H1 (cell line): ENCODE data around the gene TRIM14.

Experiments
- CTCF ChIP-seq, 3 experiments: IDR thresholded peaks; 1 replicate in 2 of 3; 2 replicates in 1 of 3; pipeline versions ENCODE4 v1.5.1 to v1.6.1; 2011; ENCODE audit warnings: low read length in 3 of 3, mild to moderate bottlenecking in 3 of 3, inconsistent platforms in 2 of 3, low read depth in 1 of 3, moderate library complexity in 1 of 3; ENCODE audit not compliant: insufficient read depth in 1 of 3; ENCODE audit errors: control extremely low read depth in 1 of 3
- EGR1 ChIP-seq: IDR thresholded peaks from 2 replicates; pipeline ENCODE4 v1.6.1; 2011; ENCODE audit warnings: low read depth, low read length, borderline replicate concordance
- MAX ChIP-seq: IDR thresholded peaks from 2 replicates; pipeline ENCODE4 v1.6.1; 2012; ENCODE audit warnings: inconsistent platforms
- PHF8 ChIP-seq: fragments of 200-600 bp; sonication (generic); conservative IDR thresholded peaks from 2 replicates; pipeline ENCODE4 v1.7.1; 2012; ENCODE audit warnings: low read depth, mild to moderate bottlenecking, inconsistent platforms, low read length, moderate library complexity
- POLR2A ChIP-seq, 2 experiments: IDR thresholded peaks; 1 replicate in 1 of 2; 2 replicates in 1 of 2; pipeline ENCODE4 v1.6.1; 2011; ENCODE audit warnings: low read depth in 2 of 2, low read length in 2 of 2, mild to moderate bottlenecking in 2 of 2; ENCODE audit errors: control extremely low read depth in 1 of 2
- SIN3A ChIP-seq, 2 experiments: IDR thresholded peaks in 1 of 2; conservative IDR thresholded peaks in 1 of 2; 2 replicates each; pipeline ENCODE4 v1.6.1; 2011 to 2012; ENCODE audit warnings: low read length in 2 of 2, improper control_type of control experiment in 1 of 2, low read depth in 1 of 2, mild to moderate bottlenecking in 1 of 2
- TAF1 ChIP-seq: IDR thresholded peaks from 2 replicates; pipeline ENCODE4 v1.6.1; 2011; ENCODE audit warnings: mild to moderate bottlenecking, low read depth, low read length
- YY1 ChIP-seq: IDR thresholded peaks from 2 replicates; pipeline ENCODE4 v1.6.1; 2011; ENCODE audit warnings: low read depth, mild to moderate bottlenecking, low read length

DNA sequence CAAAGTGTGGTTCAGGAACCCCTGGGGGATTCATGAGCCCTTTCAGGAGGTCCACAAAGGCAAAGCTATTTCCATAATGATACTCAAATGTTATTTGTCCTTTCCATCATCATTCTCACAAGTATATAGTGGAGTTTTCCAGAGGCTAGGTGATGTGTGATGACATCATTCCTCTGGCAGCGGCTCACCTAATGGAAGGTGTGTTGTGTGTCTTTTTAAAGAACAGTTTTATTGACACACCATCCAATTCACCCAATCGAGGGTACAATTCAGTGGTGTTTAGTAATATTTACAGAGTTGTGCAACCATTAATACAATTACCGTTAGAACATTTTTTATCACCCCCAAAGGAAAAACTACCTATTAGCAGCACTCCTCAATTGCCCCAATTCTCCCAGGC, 52.8 kb downstream of the TRIM14 start:
- no peak for TF ChIP-seq SIN3A (conservative IDR thresholded peaks at IDR 0.05 in 1 of 2, IDR thresholded peaks at IDR 0.05 in 1 of 2; ENCODE audit: low read depth in 1 of 2, low read length in 2 of 2)
- no peak for TF ChIP-seq CTCF (IDR thresholded peaks at IDR 0.05; ENCODE audit: control extremely low read depth in 1 of 3, insufficient read depth in 1 of 3, low read depth in 1 of 3, low read length in 3 of 3)
- TF ChIP-seq MAX = no peak
- TF ChIP-seq TAF1 = no peak
- TF ChIP-seq EGR1 = no peak
- no peak for TF ChIP-seq YY1
- no peak for TF ChIP-seq PHF8
- no peak for TF ChIP-seq POLR2A (IDR thresholded peaks at IDR 0.05; ENCODE audit: control extremely low read depth in 1 of 2, low read depth in 2 of 2, low read length in 2 of 2)
